IPS-18a (cell line): ENCODE data around the gene PDE4A.

Experiments
- H3K27ac ChIP-seq: one replicate; pipeline ENCODE4 v1.5.1; 2013; ENCODE audit warnings: low read length
- H3K27me3 ChIP-seq: one replicate; pipeline ENCODE4 v1.6.1; 2013; ENCODE audit warnings: mild to moderate bottlenecking, low read length; ENCODE audit not compliant: control insufficient read depth, insufficient read depth
- H3K36me3 ChIP-seq: one replicate; pipeline ENCODE4 v1.6.1; 2013; ENCODE audit warnings: low read depth, low read length; ENCODE audit not compliant: control insufficient read depth
- H3K4me1 ChIP-seq: one replicate; pipeline ENCODE4 v1.6.1; 2013; ENCODE audit warnings: low read depth, low read length; ENCODE audit not compliant: control insufficient read depth
- H3K4me3 ChIP-seq: one replicate; pipeline ENCODE4 v1.5.1; 2013; ENCODE audit warnings: low read length
- H3K9ac ChIP-seq: one replicate; pipeline ENCODE4 v1.6.1; 2013; ENCODE audit warnings: mild to moderate bottlenecking, low read length, moderate library complexity
- H3K9me3 ChIP-seq: one replicate; pipeline ENCODE4 v1.6.1; 2013; ENCODE audit warnings: low read depth, low read length; ENCODE audit not compliant: control insufficient read depth

PDE4A gene

DNA sequence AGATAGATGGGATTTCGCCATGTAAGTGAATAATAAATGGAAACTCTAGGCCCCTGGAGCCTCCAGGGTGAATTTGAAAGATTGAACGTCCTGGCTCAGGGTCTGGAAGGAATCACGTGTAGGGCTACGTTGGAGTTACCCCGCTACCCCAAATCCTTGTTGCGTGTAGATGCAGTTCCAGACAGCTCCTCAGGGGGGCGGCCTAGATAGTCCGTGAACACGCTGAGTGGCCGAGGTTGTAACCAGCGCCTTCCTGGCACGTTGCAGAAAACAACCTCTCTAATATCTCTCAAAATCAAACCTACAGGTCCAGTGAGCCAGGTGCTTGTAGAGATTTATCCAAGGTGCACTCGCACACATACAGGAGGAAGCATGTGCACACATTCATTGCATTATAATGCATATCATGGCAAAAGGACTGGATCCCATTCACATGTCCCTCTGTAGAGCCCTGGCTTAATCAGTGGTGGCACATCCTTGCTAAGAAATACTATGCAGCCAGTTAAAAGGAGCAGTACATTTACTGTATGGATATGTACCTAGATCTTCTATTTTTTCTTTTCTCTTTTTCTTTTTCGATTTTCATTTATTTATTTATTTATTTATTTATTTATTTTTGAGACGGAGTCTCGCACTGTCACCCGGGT, 85.4 kb downstream of the PDE4A start:
- Histone ChIP-seq H3K27me3 (peaks cover 4% of the 10 kb centered on the region), H3K4me1 (peaks cover 12% of the 10 kb centered on the region), H3K4me3 (no peak overlapping the region), H3K9ac (no peak overlapping the region), H3K27ac (no peak overlapping the region), H3K9me3 (no peaks in the 10 kb centered on the region), H3K36me3 (no peaks in the 10 kb centered on the region)

DNA sequence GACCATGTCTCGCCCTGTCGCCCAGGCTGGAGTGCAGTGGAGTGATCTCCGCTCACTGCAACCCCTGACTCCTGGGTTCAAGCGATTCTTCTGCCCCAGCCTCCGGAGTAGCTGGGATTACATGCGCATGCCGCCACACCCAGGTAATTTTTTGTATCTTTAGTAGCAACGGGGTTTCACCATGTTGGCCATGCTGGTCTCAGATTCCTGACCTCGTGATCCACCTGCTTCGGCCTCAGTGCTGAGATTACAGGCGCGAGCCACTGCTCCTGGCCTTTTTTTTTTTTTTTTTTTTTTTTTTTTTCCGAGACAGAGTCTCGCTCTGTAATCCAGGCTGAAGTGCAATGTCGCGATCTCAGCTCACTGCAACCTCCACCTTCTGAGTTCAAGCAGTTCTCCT, 87.7 kb downstream of the PDE4A start:
- H3K9me3 ChIP-seq: no peaks in the 10 kb centered on the region
- H3K9ac ChIP-seq: no peak overlapping the region
- peaks cover 9% of the 10 kb centered on the region for H3K27me3 ChIP-seq
- H3K4me1 ChIP-seq: peaks cover 3% of the 10 kb centered on the region
- H3K4me3 ChIP-seq: no peak overlapping the region
- H3K36me3 ChIP-seq: no peaks in the 10 kb centered on the region
- H3K27ac ChIP-seq: no peak overlapping the region

DNA sequence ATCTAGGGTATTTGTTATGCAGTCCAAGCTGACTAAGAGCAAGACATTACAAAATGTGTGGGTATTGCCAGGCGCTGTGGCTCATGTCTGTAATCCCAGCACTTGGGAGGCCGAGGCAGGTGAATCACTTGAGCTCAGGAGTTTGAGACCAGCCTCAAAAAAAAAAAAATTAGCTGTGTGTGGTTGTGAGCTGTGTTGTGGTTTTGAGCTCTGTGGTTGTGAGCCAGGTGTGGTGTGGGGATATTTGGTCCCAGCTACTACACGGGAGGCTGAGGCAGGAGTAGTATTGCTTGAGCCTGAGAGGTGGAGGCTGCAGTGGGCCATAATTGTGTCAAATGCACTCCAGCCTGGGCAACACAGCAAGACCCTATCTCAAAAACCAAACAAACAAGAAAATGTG, 88.4 kb downstream of the PDE4A start:
- Histone ChIP-seq H3K4me3 (no peak overlapping the region), H3K27ac (no peak overlapping the region), H3K9me3 (no peaks in the 10 kb centered on the region), H3K4me1 (peaks cover 3% of the 10 kb centered on the region), H3K27me3 (peaks cover 13% of the 10 kb centered on the region), H3K9ac (no peak overlapping the region), H3K36me3 (no peaks in the 10 kb centered on the region)

DNA sequence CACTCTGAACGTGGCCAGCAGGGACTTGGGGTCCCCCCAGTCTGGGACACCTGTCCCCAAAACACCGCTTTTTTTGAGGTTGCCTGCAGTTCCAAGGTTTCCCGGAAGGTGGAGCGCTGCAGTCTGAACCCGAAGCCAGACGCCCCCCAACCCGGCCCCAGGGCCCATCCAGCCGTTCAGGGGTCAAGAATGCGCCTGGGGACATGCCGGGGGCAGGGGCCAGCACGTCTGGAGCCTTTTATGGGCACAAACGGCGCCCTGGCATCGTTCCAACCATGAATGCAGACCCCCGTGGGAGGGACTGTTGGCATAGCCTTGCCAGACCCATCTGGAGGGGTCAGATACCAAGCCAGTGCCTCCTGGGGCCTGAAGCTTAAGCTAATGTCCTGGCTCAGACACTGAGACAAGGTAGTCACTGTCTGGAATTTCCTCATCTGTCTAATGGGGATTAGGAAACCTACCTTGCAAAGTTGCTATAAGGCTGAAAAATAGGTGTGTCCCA, 90.0 kb downstream of the PDE4A start:
- peaks cover 29% of the 10 kb centered on the region for H3K27me3 ChIP-seq
- H3K4me3 ChIP-seq: no peak overlapping the region
- no peaks in the 10 kb centered on the region for H3K36me3 ChIP-seq
- H3K9me3 ChIP-seq: no peaks in the 10 kb centered on the region
- no peak overlapping the region for H3K9ac ChIP-seq
- H3K27ac ChIP-seq: no peak overlapping the region
- H3K4me1 ChIP-seq: peaks cover 3% of the 10 kb centered on the region

DNA sequence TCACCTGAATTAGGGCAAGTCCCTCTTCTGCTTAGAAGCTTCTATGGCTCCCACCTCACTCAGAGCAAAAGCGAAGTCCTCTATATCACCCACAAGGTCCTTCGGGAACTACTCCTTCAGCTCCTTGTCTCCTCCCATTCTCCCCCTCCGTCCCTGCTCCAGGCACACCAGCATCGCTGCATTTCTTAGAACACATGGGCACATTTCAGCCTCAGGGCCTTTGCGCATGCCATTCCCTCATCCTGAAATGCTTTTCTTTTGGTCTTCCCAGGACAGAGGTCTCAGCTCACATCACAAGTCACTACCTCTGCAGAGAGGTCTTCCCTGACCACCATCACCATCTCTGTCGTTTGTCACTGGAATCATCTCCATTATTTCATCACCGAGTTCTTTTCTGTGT, 92.9 kb downstream of the PDE4A start:
- Histone ChIP-seq H3K9me3 (no peaks in the 10 kb centered on the region), H3K4me1 (peaks cover 11% of the 10 kb centered on the region), H3K27ac (no peak overlapping the region), H3K4me3 (no peak overlapping the region), H3K9ac (no peak overlapping the region), H3K27me3 (peaks cover 56% of the 10 kb centered on the region), H3K36me3 (no peaks in the 10 kb centered on the region)

DNA sequence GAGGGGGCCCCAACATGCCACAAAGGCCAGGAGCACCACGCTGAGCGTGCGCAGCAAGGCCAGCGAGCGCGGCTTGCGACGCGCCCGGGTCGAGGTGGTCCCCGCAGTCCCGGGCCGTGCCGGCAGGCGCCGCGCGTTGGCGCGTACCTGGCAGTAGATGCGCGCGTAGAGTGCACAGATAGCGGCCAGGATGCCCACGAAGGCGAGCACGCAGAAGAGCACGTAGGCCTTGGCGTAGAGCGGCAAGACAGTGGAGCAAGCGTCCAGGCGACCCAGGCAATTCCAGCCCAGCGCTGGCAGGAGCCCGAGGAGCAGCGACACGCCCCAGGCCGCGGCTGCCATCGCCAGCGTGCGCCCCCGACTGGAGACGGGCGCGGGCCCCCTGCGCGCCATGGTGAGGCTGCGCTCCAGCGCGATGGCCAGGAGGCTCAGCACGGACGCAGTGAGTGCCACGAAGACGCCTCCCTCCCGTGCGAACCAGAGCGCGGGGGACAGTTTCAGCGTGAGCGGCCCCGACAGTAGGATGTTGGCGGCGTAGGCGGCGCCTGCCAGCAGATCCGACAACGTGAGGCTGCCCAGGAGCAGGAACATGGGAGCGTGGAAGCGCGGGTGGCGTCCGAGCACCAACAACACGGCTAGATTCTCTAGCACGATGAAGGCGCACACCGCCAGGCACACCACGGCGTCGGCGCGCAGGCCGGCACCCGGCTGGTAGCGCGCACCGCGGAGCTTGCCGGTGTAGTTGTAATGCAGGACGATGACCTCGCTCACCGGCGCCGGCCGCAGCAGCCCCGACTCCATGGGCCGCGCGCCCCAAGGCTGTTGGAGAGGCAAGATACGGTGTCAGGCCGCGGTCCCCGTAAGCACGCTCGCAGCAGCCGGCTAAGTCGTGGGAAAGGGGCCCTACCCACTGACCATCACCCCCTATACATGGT, 94.1 kb downstream of the PDE4A start:
- H3K9ac ChIP-seq: no peak overlapping the region
- peak overlapping the region; percentile 22 for H3K4me3 ChIP-seq
- no peaks in the 10 kb centered on the region for H3K36me3 ChIP-seq
- H3K9me3 ChIP-seq: no peaks in the 10 kb centered on the region
- no peak overlapping the region for H3K27ac ChIP-seq
- H3K4me1 ChIP-seq: peaks cover 17% of the 10 kb centered on the region
- peaks cover 69% of the 10 kb centered on the region for H3K27me3 ChIP-seq

DNA sequence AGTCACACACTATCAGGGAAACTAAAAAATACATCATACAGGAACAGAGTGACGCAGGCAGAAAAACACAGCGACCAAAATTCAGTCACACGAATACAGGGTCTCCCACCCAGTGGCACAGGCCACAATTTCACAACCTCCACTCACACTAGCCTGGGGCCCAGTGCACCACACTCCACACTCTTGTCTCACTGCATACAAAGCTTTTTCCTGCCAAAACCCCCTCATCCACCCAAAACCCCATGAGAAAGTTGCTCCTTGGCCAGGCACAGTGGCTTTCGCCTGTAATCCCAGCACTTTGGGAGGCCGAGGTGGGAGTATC, 95.7 kb downstream of the PDE4A start:
- no peak overlapping the region for H3K27ac ChIP-seq
- peaks cover 14% of the 10 kb centered on the region for H3K4me1 ChIP-seq
- H3K36me3 ChIP-seq: no peaks in the 10 kb centered on the region
- H3K9me3 ChIP-seq: no peaks in the 10 kb centered on the region
- H3K9ac ChIP-seq: no peak overlapping the region
- H3K4me3 ChIP-seq: no peak overlapping the region
- H3K27me3 ChIP-seq: peaks cover 76% of the 10 kb centered on the region

DNA sequence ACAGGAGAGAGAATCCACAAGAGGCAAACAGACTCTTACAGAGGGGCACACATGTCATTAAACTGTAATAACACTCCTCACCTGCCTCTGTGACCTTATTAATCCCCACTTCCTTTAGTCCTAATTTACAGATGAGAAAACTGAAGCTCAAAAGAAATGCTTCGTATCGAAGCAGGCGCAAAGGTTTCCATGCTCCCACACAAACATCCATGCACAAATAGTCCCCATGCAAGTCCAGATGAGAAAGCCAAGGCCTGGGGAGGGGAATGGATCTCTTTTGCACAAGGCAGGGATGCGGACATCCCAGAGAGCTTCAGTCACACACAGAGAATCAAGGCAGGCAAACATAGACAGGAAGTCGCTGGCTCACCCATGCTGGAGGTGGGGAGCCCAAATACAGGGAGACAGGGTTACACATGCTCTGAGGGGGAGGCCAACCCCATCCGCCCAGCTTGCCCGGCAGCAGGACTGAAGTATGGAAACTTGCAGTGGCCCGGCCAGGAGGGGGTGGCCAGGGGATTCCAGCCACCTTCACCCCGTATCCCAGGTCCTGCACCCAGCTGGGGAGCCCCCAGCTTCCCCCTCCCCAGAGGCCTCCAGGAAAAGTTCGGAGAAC, 96.4 kb downstream of the PDE4A start:
- peak overlapping the region; percentile 44 for H3K4me3 ChIP-seq
- H3K4me1 ChIP-seq: peaks cover 14% of the 10 kb centered on the region
- peaks cover 76% of the 10 kb centered on the region for H3K27me3 ChIP-seq
- no peaks in the 10 kb centered on the region for H3K36me3 ChIP-seq
- no peak overlapping the region for H3K27ac ChIP-seq
- H3K9ac ChIP-seq: no peak overlapping the region
- H3K9me3 ChIP-seq: no peaks in the 10 kb centered on the region

DNA sequence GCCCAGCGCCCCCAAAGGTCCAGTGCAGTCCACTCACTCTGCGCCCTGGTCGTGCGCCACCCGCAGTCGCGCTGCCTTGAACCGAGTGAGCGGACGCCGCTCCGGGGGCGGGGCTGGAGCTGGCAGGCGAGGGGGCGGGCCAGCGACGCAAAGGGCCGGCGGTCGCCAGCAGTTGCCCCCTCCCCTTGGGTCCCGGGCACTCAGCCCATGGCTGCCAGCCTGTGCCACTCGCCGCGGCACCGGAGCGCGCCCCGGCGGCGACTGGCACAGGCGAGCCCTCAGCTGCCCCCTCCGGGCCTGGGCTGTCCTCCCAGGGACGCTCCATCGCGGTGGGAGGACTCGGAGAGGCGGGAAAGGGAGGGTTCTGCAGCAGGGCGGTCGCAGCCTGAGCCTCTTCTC, 97.0 kb downstream of the PDE4A start, which contains the start of gene S1PR5:
Gene S1PR5, minus strand, starts transcription at position 87 of the 399 bp plus-strand sequence. CDS start 2,436 bp downstream, outside the sequence.
- Histone ChIP-seq H3K9ac (no peak within 1 kb of the TSS), H3K27ac (no peak within 1 kb of the TSS), H3K27me3 (peaks cover 76% of the 10 kb centered on the region), H3K36me3 (no peaks in the 10 kb centered on the region), H3K9me3 (no peaks in the 10 kb centered on the region), H3K4me1 (peaks cover 14% of the 10 kb centered on the region), H3K4me3 (peak within 1 kb of the TSS; percentile 44)

DNA sequence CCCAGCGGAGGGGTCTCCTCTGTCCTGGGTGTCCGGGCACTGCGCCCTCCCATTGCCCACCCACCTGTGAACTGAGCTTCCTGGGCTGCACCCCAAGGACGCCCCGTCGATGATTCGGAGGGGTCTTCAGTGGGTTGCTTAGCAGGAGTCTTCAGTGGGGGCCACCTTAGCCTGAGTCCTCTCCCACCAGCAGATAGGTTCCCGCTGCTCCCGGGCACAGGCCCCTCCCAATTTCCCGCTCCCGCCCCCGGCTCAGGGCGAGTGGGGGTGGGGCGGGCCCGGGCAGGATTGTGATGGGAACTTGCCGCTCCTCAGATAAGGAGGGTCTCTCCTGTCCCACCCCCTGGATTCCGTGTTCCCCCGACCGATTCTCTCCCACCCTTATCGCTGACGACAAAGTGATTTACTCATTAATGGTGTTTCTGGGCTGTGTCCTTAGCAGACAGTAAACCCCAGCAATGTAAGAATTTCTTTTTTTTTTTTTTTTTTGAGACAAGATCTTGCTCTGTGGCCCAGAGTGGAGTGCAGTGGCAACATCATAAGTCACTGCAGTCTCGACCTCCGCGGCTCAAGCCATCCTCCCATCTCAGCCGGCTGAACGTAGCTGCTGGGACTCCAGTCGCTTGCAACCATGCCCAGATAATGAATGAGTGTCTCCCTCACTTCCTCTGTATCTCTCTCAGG, 97.6 kb downstream of the PDE4A start:
- Histone ChIP-seq H3K9me3 (no peaks in the 10 kb centered on the region), H3K9ac (no peak overlapping the region), H3K36me3 (no peaks in the 10 kb centered on the region), H3K27me3 (peaks cover 71% of the 10 kb centered on the region), H3K4me3 (peak overlapping the region; percentile 44), H3K4me1 (peaks cover 14% of the 10 kb centered on the region), H3K27ac (no peak overlapping the region)
